Effector memory CD8-positive, alpha-beta T cell (primary cell): ENCODE data around the gene ADARB1.

Experiments
- ATAC-seq: fragments of 150-1000 bp; cut with Tn5 transposase; replicated peaks from 2 replicates; pipeline ENCODE4 v1.10.0; 2021; ENCODE audit warnings: mild to moderate bottlenecking, moderate library complexity
- DNase-seq, 3 experiments: peaks; one replicate each; pipeline ENCODE4 v3.0.0; 2021
- H3K27ac Mint-ChIP-seq, 2 donors: one replicate each; pipeline ENCODE4 v1.8.0; 2022; ENCODE audit warnings: mild to moderate bottlenecking in 2 of 2, mixed read lengths in 2 of 2, moderate library complexity in 2 of 2
- H3K27me3 Mint-ChIP-seq, 2 donors: one replicate each; pipeline ENCODE4 v1.8.0; 2022; ENCODE audit warnings: mixed read lengths in 2 of 2
- H3K36me3 Mint-ChIP-seq: one replicate; pipeline ENCODE4 v1.8.0; 2022; ENCODE audit warnings: mild to moderate bottlenecking, moderate library complexity, mixed read lengths; ENCODE audit not compliant: insufficient read depth
- H3K4me1 Mint-ChIP-seq, 2 donors: one replicate each; pipeline ENCODE4 v1.8.0; 2022; ENCODE audit warnings: low read depth in 2 of 2, mixed read lengths in 2 of 2
- H3K4me3 Mint-ChIP-seq, 2 donors: one replicate each; pipeline ENCODE4 v1.8.0; 2022; ENCODE audit warnings: mild to moderate bottlenecking in 2 of 2, mixed read lengths in 2 of 2, moderate library complexity in 2 of 2
- H3K9me3 Mint-ChIP-seq, 2 donors: one replicate each; pipeline ENCODE4 v1.8.0; 2022; ENCODE audit warnings: mixed read lengths in 2 of 2

The ADARB1 gene

DNA sequence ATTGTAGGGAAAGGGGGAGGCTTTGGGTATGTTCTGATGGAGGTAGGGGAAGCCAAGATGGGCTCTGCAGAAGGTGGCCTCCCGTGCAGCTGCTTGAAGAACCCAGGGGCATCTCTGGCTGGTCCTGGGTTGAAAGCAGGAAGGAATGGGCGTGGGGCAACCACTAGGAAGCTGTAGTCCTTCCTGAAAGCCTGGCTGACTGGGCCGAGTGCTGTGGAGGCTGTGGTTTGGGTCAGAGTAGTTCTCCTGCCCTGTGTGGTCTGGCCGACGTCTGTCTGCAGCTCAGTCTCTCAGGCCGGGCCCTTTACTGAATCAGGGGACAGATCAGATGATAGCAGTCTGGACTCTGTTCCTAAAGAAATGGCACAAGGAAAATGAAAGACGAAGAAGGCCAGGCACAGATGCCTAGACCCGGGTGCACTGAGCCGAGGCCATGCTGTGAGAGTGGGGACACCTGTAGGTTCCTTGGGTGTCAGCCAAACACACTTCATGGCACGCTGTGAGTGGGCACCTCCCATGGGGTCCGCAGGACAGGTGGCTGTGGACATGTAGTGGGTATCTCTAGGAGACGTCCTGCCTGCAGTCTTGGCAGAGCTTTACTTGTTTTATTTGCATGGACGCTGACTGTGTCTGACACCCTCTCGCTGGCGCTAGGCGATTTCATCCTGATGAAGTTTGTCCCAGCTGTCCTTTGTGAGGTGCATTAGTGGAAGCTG is 126.4 kb downstream of the ADARB1 start:
- H3K36me3 Mint-ChIP-seq, result peaks cover 27% of the 10 kb centered on the region
- peaks cover 9 to 18% of the 10 kb centered on the region in 2 donors for H3K4me1 Mint-ChIP-seq
- no peak for ATAC-seq
- no peaks in the 10 kb centered on the region for H3K9me3 Mint-ChIP-seq
- H3K27ac Mint-ChIP-seq, result peak overlapping the region; percentile 45 to 90
- no peak overlapping the region for H3K4me3 Mint-ChIP-seq
- no peak for DNase-seq
- no peaks in the 10 kb centered on the region for H3K27me3 Mint-ChIP-seq

GRCh38 chr21:45202344-45202743 is 128.0 kb downstream of the ADARB1 start:
- no peak for ATAC-seq
- Mint-ChIP-seq H3K27me3 (no peaks in the 10 kb centered on the region), H3K9me3 (no peaks in the 10 kb centered on the region), H3K27ac (no peak overlapping the region), H3K4me1 (peaks cover 14 to 22% of the 10 kb centered on the region in 2 donors), H3K4me3 (no peak overlapping the region), H3K36me3 (peaks cover 29% of the 10 kb centered on the region)
- DNase-seq, result no peak

DNA sequence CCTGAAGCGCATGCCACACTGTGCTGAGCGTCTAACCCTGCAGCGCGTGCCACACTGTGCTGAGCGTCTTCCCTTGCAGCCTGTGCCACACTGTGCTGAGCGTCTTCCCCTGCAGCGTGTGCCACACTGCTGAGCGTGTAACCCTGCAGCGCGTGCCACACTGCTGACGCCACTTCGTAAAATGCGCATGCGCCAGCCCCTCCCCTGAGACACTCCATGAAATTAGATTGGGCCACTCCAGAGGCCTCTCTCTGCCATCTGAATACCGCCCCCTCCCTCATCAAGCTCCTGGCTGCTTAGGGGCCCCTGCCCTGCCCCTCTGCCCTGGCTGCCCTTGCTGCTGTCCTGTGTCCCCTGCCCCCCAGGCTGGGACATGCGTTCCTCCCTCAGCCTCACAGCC is 128.5 kb downstream of the ADARB1 start:
- H3K4me3 Mint-ChIP-seq, result no peak overlapping the region
- no peaks in the 10 kb centered on the region for H3K27me3 Mint-ChIP-seq
- peaks cover 29% of the 10 kb centered on the region for H3K36me3 Mint-ChIP-seq
- H3K4me1 Mint-ChIP-seq, result peaks cover 18 to 24% of the 10 kb centered on the region in 2 donors
- peak overlapping the region; percentile 41 to 81 for H3K27ac Mint-ChIP-seq
- DNase-seq (no peak), ATAC-seq (no peak)
- H3K9me3 Mint-ChIP-seq, result no peaks in the 10 kb centered on the region

DNA sequence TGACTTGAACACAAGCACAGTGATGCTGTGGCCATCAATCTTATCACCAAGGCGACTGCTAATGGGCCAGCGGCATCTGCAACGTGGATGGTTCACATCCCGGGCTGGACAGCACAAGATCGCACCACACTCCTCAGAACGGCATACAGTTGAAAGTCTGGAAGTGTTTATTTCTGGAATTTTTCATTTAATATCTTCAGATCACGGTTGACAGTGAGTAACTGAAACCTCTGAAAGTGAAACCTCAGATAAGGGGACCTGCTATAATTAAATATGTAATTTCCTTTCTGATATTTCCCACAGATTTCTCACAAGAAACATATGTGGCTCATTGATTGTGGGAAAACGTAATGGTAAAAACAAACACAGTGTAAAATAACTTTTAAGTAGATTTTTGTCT is 129.6 kb downstream of the ADARB1 start:
- no peak overlapping the region for H3K4me3 Mint-ChIP-seq
- peak overlapping the region in 1 of 2 donors; percentile 41 for H3K27ac Mint-ChIP-seq
- DNase-seq, result no peak
- no peaks in the 10 kb centered on the region for H3K27me3 Mint-ChIP-seq
- no peak for ATAC-seq
- peaks cover 28 to 31% of the 10 kb centered on the region in 2 donors for H3K4me1 Mint-ChIP-seq
- no peaks in the 10 kb centered on the region for H3K9me3 Mint-ChIP-seq
- H3K36me3 Mint-ChIP-seq, result peaks cover 29% of the 10 kb centered on the region

DNA sequence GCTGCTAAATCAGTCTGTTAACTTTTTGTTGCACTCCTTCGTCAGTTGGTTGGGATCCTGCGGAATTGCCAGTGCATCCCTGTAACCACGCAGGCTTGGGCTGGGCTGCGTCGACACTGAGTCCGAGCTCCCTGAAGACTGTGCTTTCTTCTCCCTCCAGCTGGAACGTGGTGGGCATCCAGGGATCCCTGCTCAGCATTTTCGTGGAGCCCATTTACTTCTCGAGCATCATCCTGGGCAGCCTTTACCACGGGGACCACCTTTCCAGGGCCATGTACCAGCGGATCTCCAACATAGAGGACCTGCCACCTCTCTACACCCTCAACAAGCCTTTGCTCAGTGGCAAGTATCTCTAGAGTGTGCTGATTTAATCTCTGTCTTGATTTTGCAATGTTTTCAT is 130.0 kb downstream of the ADARB1 start:
- Mint-ChIP-seq H3K36me3 (peaks cover 29% of the 10 kb centered on the region), H3K4me3 (no peak overlapping the region), H3K4me1 (peaks cover 29 to 31% of the 10 kb centered on the region in 2 donors), H3K27ac (no peak overlapping the region), H3K27me3 (no peaks in the 10 kb centered on the region), H3K9me3 (no peaks in the 10 kb centered on the region)
- DNase-seq (no peak), ATAC-seq (no peak)

GRCh38 chr21:45207839-45208626 is 133.7 kb downstream of the ADARB1 start:
- ATAC-seq, result peak; percentile 55
- Mint-ChIP-seq H3K4me1 (peaks cover 20 to 23% of the 10 kb centered on the region in 2 donors), H3K4me3 (peak overlapping the region; percentile 37 to 48), H3K9me3 (no peaks in the 10 kb centered on the region), H3K27me3 (no peaks in the 10 kb centered on the region), H3K27ac (peak overlapping the region; percentile 8 to 29), H3K36me3 (peaks cover 29% of the 10 kb centered on the region)
- DNase-seq, result no peak

GRCh38 chr21:45208627-45208951 is 134.2 kb downstream of the ADARB1 start:
- ATAC-seq (peak; percentile 85), DNase-seq (no peak)
- peaks cover 24% of the 10 kb centered on the region for H3K36me3 Mint-ChIP-seq
- H3K4me1 Mint-ChIP-seq, result peaks cover 20 to 21% of the 10 kb centered on the region in 2 donors
- H3K4me3 Mint-ChIP-seq, result peak overlapping the region in 1 of 2 donors; percentile 37
- no peaks in the 10 kb centered on the region for H3K9me3 Mint-ChIP-seq
- H3K27ac Mint-ChIP-seq, result peak overlapping the region; percentile 8 to 29
- no peaks in the 10 kb centered on the region for H3K27me3 Mint-ChIP-seq

- Mint-ChIP-seq H3K4me3 (peak overlapping the region in 1 of 2 donors; percentile 37), H3K36me3 (peaks cover 21% of the 10 kb centered on the region), H3K27me3 (no peaks in the 10 kb centered on the region), H3K9me3 (no peaks in the 10 kb centered on the region), H3K4me1 (peaks cover 20 to 21% of the 10 kb centered on the region in 2 donors), H3K27ac (peak overlapping the region; percentile 29 to 65)
- ATAC-seq (no peak), DNase-seq (no peak)
Measured at GRCh38 chr21:45209046-45209445, 134.7 kb downstream of the ADARB1 start.

GRCh38 chr21:45209685-45210284 is 135.4 kb downstream of the ADARB1 start:
- ATAC-seq, result no peak
- Mint-ChIP-seq H3K4me1 (peaks cover 20 to 21% of the 10 kb centered on the region in 2 donors), H3K27ac (peak overlapping the region; percentile 64 to 65), H3K9me3 (no peaks in the 10 kb centered on the region), H3K27me3 (no peaks in the 10 kb centered on the region), H3K4me3 (no peak overlapping the region), H3K36me3 (peaks cover 18% of the 10 kb centered on the region)
- no peak for DNase-seq

- Mint-ChIP-seq H3K36me3 (peaks cover 11% of the 10 kb centered on the region), H3K4me1 (peaks cover 20 to 21% of the 10 kb centered on the region in 2 donors), H3K4me3 (no peak overlapping the region), H3K9me3 (no peaks in the 10 kb centered on the region), H3K27ac (peak overlapping the region in 1 of 2 donors; percentile 10), H3K27me3 (no peaks in the 10 kb centered on the region)
- DNase-seq (no peak), ATAC-seq (no peak)
Measured at GRCh38 chr21:45210461-45210983, 136.1 kb downstream of the ADARB1 start.

- H3K27me3 Mint-ChIP-seq, result no peaks in the 10 kb centered on the region
- peaks cover 0 to under 1% of the 10 kb centered on the region in 2 donors for H3K9me3 Mint-ChIP-seq
- no peak overlapping the region for H3K27ac Mint-ChIP-seq
Measured at GRCh38 chr21:45211661-45212060, 137.3 kb downstream of the ADARB1 start.

DNA sequence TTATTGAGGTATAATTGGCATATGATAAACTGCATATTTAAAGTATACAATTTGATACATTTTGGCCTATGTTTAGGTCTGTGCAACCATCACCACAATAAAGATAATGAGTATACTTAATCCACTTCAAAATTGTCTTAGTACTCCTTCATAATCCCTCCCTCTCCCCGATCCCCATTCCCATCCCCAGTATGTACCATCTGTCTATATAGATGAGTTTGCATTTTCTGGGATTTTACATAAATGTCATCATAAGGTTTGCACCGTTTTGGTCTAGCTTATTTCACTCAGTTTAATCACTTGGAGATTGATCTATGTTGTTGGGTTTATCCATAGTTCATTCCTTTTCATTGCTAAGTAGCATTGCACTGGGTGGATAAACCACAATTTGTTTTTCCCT is 139.0 kb downstream of the ADARB1 start:
- H3K36me3 Mint-ChIP-seq, result peaks cover 5% of the 10 kb centered on the region
- no peak overlapping the region for H3K4me3 Mint-ChIP-seq
- DNase-seq (no peak), ATAC-seq (no peak)
- H3K27ac Mint-ChIP-seq, result no peak overlapping the region
- H3K4me1 Mint-ChIP-seq, result peaks cover 9 to 12% of the 10 kb centered on the region in 2 donors
- peaks cover 3 to 9% of the 10 kb centered on the region in 2 donors for H3K9me3 Mint-ChIP-seq
- H3K27me3 Mint-ChIP-seq, result no peaks in the 10 kb centered on the region

More at GRCh38 chr21:45211661-45212060, 137.3 kb downstream of the ADARB1 start:
- H3K4me1 Mint-ChIP-seq, result peaks cover 20 to 21% of the 10 kb centered on the region in 2 donors
- peaks cover 5% of the 10 kb centered on the region for H3K36me3 Mint-ChIP-seq
- ATAC-seq, result no peak
- no peak for DNase-seq
- no peak overlapping the region for H3K4me3 Mint-ChIP-seq

DNA sequence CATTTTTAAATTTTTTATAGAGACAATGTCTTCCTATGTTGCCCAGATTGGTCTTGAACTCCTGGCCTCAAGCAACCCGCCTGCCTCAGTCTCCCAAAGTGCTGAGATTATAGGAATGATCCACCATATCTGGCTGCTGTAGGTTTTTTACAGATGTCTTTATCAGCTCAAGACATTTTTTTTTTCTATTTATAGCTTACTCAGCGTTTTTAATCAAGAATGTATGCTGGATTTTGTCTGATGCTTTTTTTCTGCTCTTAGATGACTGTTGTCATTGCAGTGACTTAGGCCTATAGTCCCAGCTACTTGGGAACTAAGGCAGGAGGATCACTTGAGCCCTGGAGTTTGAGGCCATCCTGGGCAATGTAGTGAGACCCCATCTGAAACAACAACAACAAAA is 140.8 kb downstream of the ADARB1 start:
- Mint-ChIP-seq H3K27ac (no peak overlapping the region), H3K27me3 (no peaks in the 10 kb centered on the region), H3K9me3 (peaks cover 3 to 9% of the 10 kb centered on the region in 2 donors), H3K4me1 (peaks cover 0 to 7% of the 10 kb centered on the region in 2 donors), H3K4me3 (no peak overlapping the region), H3K36me3 (peaks cover 8% of the 10 kb centered on the region)
- no peak for ATAC-seq
- DNase-seq, result no peak
